NCI-H446 treated with DMSO at 0.1 percent for 48 hours (cell line): ENCODE results near the gene ZFPM1.

Source experiments
- DNase-seq: peaks from one replicate; lab custom pipeline; 2025; lab: John Stamatoyannopoulos, UW

Gene ZFPM1

GRCh38 chr16:88434353-88434690 lies 18.8 kb upstream of the ZFPM1 start:
- DNase-seq: no peak

DNA sequence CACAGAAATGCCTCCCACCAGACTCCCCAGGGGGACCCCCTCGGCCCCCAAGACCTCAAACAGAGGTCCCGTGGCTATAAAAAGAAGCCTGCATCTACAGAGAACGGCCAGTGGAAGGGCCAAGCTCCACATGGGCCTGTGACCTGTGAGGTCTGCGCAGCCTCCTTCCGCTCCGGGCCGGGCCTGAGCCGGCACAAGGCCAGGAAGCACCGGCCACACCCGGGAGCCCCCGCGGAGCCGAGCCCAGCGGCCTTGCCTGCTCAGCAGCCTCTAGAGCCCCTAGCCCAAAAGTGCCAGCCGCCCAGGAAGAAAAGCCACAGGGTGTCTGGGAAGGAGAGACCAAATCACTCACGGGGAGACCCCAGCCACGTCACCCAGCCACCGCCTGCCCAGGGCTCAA lies 18.3 kb upstream of the ZFPM1 start:
- DNase-seq: no peak

GRCh38 chr16:88435437-88436355 lies 17.4 kb upstream of the ZFPM1 start:
- no peak for DNase-seq

GRCh38 chr16:88436796-88437195 lies 16.3 kb upstream of the ZFPM1 start:
- no peak for DNase-seq

- DNase-seq: no peak
Measured at GRCh38 chr16:88437367-88437964, 15.6 kb upstream of the ZFPM1 start.

DNA sequence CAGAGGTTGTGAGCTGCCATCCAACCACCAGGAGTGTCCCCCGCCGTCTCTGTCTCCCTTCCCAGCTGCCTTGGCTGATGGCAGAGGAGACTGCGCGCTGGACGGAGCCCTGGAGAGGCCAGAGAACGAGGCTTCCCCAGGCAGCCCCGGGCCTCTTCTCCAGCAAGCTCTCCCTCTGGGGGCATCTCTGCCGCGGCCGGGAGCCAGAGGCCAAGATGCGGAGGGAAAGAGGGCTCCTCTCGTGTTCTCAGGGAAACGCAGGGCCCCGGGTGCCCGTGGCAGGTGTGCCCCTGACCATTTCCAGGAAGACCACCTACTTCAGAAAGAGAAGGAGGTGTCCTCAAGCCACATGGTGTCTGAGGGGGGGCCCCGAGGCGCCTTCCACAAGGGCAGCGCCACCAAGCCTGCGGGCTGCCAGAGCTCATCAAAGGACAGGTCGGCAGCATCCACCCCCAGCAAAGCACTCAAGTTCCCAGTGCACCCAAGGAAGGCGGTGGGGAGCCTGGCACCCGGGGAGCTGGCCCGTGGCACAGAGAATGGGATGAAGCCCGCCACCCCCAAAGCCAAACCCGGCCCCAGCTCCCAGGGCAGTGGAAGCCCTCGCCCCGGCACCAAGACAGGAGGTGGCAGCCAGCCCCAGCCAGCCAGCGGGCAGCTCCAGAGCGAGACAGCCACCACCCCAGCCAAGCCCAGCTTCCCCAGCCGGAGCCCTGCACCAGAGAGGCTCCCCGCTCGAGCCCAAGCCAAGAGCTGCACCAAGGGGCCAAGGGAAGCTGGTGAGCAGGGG lies 14.8 kb upstream of the ZFPM1 start:
- DNase-seq: no peak

- no peak for DNase-seq
Measured at GRCh38 chr16:88439016-88439415, 14.1 kb upstream of the ZFPM1 start.

DNA sequence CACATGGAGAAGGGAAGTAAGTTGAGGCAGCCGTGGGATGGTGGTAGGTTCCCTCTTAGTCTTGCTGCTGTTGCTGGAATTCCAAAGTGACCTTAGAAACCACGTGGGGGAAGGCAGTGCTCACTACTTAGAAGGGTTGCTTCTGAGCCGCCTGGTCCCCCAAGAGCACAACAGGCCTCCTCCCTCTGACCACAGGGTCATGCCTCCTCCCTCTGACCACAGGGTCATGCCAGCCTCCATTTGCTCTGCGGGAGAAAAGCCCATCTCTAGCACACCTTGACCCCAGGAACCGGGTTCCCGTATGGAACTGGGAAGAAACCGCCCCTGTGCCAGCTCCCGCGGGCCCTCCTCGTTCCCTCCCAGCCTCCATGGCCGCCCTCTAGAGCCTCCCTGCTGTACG lies 13.4 kb upstream of the ZFPM1 start:
- DNase-seq: no peak

- no peak for DNase-seq
Measured at GRCh38 chr16:88440111-88440510, 13.0 kb upstream of the ZFPM1 start.

DNA sequence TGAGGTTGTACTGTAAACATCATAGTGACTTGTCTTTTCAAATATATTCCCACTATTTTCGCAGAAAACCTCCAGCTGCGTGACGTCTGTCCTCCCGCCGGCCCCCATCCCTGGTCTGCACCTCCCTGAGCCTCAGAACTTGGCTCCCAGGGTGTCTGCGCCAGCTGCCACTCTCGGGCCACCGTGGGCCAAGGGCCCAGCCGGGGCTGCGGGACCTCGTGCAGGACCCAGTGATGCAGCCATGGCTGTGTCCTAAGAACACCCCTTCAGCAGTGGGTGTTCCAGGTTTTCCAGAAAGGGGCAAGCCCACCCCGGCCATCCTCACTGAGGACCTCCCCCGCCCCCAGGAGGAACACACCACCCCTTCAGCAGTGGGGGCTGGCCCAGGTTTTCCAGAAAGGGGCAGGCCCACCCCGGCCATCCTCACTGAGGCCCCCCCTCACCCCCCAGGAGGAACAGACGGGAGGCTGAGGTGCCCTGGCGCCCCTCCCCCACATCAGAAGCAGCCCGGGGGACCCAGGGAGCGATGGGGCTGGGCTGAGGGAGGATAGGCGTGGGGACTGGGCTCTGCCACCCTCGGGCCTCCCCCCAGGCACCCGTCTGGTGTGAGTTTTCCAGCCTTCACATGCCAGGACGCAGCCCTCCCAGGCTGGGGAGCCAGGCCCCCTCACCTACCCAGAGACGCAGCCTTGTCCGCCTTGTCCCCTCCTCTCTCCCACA lies 12.2 kb upstream of the ZFPM1 start:
- DNase-seq: no peak

GRCh38 chr16:88441460-88441859 lies 11.6 kb upstream of the ZFPM1 start:
- DNase-seq: no peak

DNA sequence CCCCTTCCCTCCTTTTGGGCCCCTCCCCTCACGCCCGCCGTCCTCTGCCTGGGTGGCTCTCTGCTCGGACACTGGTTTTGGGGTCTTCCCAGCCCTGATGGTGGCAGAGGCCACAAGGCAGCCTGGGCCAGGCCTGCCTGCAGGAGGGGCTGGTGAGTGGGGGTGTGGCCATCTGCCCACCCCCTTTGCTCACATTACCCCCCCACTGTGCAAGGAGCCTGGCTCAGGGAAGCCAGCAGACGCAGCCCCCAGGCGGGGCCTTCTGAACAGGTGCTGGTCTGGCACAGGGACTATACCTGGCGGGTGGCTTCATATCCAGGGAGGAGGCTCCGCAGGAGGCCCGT lies 10.7 kb upstream of the ZFPM1 start:
- no peak for DNase-seq

DNA sequence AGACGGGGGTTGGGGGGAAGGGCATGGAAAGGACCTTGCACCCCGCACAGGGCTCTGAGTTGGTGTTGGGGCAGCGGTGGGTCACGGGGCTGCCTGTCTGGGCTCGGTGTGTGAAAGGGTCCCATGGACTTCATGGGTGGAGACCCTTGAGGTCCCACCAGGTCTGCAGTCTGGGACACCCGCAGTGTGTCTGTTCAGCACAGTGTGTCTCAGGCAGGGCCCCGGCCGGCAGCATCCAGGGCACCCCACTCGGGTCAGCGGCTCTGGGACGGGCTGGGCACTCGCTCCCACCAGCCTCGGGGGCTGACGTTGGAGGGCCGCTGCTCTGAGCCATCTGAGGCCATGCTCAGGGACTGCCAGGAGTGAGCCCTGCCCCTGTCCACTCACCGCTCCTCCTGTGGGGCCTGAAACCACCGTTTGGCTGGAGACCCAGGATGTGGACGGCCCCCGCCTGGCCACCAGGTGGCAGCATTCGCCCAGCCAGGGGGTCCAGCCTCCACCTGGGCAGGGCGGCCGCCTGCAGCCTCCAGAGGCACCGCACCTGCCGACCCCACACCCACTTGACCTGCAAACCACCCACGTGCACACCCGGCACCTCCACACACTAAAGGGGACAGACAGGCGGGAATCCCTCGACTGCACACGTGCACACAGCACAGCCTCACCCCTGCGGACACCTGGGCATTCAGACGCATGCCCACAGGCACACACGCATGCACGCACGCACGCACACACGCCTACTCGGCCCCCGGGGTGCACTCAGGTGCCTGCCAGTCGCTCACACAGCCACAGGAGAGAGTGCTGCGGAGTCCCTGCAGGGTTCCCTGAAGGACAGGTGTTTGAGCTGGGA lies 10.1 kb upstream of the ZFPM1 start:
- no peak for DNase-seq

DNA sequence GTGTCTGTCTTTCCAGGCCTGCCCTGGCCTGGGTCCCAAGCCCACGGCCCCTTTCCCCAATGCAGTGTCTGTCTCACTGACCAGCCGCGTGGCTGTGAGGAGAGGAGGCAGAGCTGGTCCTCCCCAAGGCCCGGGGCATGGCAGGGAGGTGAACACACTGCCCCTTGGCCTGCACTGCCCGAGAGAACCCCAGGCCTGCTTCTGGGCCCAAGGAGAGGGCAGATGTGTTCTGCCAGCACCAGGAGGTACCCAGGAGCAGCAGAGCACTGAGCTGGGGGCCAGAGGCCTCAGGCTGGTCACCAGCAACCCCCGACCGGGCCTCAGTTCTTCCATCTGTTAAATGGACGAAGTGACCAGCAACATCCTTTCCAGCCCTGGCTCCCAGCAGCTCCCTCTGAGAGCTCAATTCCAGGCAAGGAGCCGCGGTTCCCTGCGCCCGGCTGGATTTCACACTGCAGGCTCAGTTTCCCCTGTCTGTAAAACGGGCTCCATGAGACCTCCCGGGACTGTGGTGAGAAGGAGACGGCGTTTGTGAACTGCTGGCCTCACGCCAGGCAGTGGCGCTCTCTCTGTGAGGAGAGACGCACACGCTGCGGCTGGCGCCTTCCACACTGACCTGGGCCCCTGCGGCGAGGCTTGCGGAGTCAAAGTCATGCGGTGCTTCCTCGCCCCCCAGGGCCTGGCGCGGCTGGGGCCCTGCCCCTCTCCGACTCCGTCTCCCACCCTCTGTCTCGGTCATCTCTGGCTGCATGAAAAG lies 8.1 kb upstream of the ZFPM1 start:
- no peak for DNase-seq

- DNase-seq: no peak
Measured at GRCh38 chr16:88445583-88445960, 7.5 kb upstream of the ZFPM1 start.

GRCh38 chr16:88446061-88446460 lies 7.0 kb upstream of the ZFPM1 start:
- DNase-seq: no peak

DNA sequence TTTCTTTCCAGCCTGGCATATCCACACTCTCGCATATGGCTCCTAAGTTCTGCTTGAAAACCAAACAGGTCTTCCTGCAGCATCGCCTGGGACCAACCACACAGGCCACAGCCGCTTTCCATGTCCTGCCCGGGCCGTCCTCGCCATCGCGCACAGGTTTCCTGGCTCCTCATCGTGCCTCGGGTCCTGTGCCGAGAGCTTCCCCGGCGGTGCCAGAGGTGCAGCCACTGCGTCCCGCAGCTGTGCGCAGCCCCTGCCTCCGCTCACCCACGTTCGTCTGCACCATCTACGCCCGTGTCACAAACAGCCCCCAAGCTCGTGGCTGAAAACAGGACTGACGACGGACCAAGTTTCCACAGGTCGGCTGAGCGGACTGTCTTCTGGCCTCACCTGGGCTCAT lies 6.3 kb upstream of the ZFPM1 start:
- no peak for DNase-seq

GRCh38 chr16:88447881-88448280 lies 5.2 kb upstream of the ZFPM1 start:
- DNase-seq: no peak

DNA sequence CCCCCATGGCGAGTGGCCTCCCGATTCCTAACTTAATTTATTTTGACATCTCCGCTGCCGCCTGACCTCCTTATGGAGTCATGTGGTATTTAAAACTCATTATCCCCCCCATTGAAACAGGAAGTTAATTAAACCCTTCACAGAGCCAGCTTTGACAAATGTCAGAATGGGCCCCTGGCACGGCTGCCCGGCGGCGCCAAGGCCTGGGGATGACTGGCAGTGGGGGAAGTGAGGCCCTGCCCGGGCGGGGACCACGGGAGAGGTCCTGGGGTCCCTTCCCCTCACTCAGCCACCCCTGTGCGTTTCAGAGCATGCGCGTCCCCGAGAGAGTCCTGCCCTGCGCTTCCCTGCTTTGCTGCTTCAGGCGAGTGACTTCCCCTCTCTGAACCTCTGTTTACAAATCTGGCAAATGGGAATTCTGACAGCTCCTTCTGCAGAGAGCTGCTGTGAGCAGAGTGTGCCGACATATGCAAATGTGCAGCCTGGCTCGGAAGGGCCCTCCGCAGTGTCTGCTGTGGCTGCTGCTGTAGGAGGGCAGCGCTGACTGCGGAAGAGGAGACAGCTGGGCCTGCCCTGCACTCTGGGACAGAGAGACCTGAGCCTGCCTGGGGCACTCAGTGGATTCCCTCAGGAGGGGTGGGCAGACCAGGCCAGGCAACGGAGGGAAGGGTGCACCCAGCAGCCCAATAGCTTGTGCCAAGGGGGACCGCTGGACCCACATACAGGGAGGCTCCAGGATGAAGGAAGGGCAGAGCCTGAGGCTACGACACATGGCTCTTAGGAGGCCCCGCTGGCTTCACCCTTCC lies 4.4 kb upstream of the ZFPM1 start:
- DNase-seq: no peak

- no peak for DNase-seq
Measured at GRCh38 chr16:88449267-88449561, 3.9 kb upstream of the ZFPM1 start.
